ENCODE data around the gene SPACA4.

SPACA4 gene

GRCh38 chr19:48635966-48636858 is 29.7 kb downstream of the SPACA4 start:
- peak; percentile 50 for DNase-seq

- peak; percentile 46 for DNase-seq
Measured at GRCh38 chr19:48636859-48637448, 30.4 kb downstream of the SPACA4 start, which contains the start of gene DBP. Gene DBP (minus strand): TSS chr19:48637379. CDS start chr19:48636994, 385 bp downstream.

DNA sequence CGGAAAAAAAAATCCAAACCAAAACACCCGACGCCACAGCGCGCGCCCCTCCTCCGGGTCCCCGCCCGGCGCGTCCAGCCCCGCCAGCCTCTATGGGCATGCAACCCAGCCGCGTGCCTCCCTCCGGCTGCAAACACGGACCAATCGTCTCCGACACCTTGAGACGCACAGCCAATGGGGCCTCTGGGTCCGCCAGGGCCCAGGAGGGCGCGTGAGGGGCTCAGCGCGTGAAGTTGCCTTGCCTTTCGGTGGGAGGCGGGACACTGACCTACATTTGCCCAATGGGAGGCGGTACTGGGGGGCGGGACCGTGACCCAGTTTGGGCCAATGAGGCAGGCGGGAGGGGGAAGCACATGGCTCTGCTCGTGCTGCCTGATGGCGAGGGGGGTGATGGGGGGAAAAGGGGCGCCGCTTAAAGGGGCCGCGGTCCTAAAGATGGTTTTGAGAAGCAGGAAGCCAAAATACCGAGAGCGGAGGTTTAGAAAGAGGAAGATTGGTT is 31.0 kb downstream of the SPACA4 start:
- DNase-seq = peak; percentile 100

DNA sequence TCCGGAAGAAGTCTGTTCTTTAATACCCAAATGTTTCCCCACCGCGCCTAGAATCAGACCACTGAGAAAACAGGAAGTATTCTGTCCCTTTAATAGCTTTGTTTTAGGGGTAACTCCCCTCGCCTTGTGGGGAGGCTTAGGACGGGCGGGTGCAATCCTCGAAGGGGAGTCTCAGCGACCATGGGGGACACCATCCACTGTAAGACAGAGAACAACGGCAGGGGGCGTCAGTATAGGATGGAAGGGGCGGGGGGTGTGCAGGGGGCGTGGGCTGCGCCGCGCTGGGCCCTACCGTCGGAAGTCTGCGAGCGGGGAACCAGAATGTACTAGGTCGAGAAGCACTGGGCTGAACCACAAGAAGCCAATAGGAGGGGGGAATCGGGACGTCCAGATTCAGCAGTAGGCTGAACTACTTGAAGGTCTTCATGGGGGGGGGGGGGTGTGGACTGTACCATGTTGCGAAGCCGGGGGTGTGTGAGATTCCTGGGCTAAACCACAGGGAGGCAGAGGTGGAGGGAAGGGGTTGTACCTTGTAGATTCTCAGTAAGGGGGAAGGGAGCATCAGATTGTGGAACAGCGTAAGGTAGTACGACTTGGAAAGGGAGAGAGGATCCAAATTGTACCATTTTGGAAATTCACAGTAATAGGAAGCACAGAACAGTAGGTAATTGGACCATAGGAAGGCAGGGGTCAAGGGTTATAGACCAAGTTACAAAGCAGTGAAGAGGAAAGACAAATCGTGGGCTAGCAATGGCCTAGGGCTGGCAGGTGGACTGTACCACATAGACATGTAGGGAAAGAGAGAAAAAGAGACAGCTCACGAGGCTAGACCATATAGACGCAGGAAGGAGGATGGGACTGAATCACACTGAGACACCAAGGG is 31.6 kb downstream of the SPACA4 start:
- DNase-seq = peak; percentile 87

DNA sequence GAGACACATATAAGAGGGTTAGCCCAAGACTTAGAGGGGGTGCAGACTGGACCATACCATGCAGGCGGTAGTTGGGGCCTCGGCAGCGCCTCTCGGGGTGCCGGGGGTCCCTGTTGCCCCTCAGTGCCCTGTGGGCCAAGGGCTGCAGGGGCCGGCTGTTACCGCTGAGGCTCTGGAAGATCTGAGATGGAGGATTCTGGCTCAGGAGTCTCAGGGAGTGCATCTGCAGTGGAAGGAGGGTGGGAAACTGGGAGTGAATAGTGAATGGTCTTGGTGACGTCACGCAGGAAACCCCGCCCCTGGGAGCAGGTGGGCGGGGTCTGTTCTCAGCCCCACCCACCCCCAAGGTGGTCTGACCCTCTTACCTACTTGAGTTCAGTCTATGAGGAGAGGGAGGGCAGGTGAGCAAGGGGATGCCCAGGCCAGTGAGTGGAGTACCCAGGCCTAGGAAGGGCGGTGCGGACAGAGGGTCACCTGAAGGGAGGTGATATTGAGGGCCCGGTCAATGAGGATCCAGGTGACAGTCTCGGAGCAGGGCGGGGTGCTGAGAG is 32.4 kb downstream of the SPACA4 start:
- no peak for DNase-seq

GRCh38 chr19:48639483-48640375 is 33.2 kb downstream of the SPACA4 start:
- peak; percentile 45 for DNase-seq

DNA sequence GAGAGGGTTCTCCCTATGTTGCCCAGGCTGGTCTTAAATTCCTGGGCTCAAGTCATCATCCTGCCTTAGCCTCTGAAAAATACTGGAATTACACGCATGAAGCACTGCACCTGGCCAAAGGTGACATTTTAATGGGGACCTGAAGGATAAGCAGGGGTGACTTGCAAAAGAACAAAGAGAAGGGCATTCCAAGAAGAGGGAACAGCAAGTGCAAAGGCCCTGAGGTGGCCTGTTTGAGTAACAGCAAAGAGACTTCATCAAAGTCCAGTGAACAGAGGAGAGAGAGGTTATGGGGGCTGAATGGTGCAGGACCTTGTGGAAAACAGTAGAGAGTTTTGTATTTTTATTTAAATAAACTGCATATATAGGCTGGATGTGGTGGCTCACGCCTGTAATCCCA is 35.3 kb downstream of the SPACA4 start:
- DNase-seq = no peak

- DNase-seq = no peak
Measured at GRCh38 chr19:48642862-48643261, 36.3 kb downstream of the SPACA4 start.

GRCh38 chr19:48644355-48644754 is 37.8 kb downstream of the SPACA4 start:
- DNase-seq = no peak

DNA sequence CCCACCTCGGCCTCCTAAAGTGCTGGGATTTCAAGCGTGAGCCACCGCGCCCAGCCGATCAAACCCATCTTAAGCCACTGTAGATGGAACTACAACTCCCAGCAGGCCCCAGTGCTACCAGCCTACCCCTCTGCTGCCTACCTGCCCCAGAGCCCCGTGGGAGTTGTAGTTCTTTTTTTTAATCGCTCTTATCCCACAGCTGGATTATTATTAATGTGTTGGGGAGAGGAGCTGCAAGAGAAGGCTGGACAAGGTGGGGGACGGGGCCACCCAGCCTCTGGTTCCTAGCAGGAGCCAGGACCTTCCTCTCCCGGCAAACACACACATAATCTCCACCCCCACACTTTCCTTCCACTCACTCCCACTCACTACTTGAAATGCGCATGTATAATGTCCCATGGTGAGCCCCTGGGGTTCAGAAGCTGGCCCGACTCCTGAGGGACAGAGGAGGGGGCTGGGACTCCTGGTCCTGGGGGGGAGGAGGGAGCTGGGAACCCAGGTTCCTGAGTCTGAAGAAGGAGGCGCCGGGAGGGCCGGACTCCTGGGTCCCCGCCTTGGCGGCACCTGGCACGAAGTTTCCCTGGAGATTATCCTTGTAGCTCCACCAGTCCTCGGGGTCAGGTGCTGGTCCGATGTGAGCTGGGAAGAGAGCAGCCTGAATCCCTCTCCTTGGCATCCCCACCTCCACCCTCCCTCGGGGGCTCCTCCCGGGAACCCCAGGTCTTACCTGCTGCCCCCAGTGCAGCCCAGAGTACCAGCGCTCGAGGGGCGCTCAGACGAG is 38.5 kb downstream of the SPACA4 start:
- peak; percentile 82 for DNase-seq

GRCh38 chr19:48645620-48646000 is 39.1 kb downstream of the SPACA4 start:
- DNase-seq = no peak

DNA sequence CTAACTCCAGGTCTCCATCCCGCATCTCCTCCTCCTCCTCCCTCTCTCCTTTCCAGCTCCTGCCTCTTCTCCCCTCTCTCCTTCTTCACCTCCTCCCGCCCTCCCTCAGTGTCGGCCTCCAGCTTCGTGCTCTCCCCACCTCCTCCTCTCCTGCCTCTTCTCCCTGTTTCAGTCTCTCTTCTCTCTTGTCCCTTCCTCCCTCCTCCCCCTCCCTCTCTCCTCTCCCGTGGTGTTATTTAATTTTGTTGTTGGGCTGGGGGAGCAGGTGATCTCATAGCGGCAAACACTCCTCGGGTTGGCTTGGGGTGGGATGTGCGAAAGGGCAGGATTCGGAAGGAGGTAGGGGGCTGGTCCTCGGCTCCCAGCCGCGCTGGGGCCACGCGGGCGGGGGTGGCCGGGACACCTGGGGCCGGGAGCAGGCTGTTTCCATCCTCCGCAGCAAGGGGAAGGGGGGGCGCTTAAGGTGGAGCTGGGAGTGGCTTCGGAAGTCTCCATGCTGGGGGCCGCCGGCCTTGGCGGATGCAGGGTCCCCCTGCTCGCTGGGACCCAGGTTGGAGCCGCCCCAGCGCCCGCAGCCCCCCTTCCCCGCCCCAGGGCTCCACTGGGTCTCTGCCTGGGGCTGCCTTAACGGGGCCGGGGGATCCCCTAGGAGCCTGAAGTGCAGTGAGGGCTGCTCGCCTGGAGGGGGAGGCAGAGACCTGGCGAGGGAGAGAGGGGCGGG is 39.6 kb downstream of the SPACA4 start, which contains the start of gene CA11:
Gene CA11 (minus strand): TSS at position 187 of the 721 bp plus-strand sequence. CDS start 555 bp downstream, outside the sequence.
- peak; percentile 94 for DNase-seq

DNA sequence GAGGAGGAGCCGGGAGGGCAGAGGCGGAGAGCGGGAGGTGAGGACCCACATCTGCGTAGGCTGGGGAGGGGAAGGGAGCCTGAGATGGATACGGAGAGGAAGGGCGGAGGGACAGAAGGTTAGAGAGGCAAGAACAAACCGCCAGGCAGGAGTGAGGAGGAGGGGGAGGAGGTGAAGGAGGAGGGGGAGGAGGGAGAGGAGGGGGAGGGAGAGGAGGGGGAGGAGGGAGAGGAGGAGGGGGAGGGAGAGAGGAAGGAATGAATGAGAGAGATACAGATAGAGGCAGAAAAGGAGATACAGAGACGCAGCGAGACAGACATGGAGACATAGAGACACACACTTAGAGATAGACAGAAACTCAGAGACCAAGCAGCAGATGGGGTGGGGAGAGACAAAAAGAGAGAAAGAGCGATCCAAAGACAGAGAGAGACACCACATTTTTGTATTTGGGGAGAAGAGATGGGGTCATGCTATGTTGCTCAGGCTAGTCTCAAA is 40.2 kb downstream of the SPACA4 start:
- no peak for DNase-seq

DNA sequence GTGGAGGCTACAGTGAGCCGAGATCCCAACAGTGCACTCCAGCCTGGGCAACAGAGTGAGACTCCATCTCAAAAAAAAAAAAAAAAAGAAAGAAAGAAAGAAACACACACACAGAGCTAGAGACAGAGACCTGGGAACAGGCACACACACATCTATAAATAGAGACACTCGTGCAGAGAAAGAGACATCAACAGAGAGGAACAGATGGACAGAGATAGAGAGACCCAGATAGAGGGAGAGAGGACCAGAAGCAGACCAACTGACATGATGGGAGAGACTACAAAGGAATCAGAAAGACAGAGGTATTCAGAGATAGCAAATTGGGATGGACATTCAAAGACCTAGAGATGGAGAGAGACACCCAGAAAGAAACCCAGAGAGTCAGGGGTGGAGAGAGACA is 41.6 kb downstream of the SPACA4 start:
- no peak for DNase-seq

DNA sequence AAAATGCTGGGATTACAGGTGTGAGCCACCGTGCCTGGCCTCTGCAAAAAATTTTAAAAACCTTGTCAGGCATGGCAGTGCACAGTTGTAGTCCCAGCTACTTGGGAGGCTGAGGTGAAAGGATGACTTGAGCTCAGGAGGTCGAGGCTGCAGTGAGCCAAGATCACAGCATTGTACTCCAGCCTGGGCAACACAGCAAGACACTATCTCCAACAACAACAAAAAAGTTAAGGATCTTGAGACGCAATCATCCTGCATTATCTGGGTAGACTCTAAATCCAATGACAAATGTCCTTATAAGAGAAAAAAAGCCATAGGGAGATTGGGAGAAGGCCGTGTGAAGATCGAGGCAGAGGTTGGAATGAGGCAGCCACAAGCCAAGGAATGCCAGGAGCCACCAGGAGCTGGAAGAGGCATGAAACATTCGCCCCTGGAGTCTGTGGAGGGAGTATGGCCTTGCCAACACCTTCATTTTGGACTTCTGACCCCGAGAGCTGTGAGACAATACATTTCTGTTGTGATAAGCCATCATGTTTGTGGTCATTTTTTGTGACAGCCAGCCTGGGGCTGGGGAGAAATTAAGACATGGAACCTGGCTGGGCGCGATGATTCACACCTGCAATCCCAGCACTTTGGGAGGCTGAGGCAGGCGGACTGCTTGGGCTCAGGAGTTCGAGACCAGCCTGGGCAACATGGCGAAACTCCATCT is 44.6 kb downstream of the SPACA4 start:
- DNase-seq = no peak

- DNase-seq = no peak
Measured at GRCh38 chr19:48651683-48652048, 45.1 kb downstream of the SPACA4 start.

- no peak for DNase-seq
Measured at GRCh38 chr19:48654299-48655059, 47.9 kb downstream of the SPACA4 start.

- no peak for DNase-seq
Measured at GRCh38 chr19:48656840-48657474, 50.4 kb downstream of the SPACA4 start.

Measured in CD4-positive, alpha-beta T cell treated with Interleukin-6 for 4 hours (primary cell).